Suprapubic skin (tissue), 3 donors: ENCODE results near the gene BPIFB2.

Source experiments
- CTCF ChIP-seq, 2 donors: fragments of 200-600 bp in 1 of 2; fragments of 450-650 bp in 1 of 2; sonication (generic) in 1 of 2; IDR thresholded peaks; one replicate each; pipeline ENCODE4 v1.5.1; 2016 to 2019; ENCODE audit warnings: antibody characterized with exemption in 2 of 2, mild to moderate bottlenecking in 1 of 2, moderate library complexity in 1 of 2
- POLR2AphosphoS5 ChIP-seq, 3 donors: sonication (generic); formaldehyde crosslinking; IDR thresholded peaks; one replicate each; pipeline ENCODE4 v1.6.1; 2017; ENCODE audit warnings: antibody characterized with exemption in 3 of 3

- no peak for TF ChIP-seq CTCF (IDR thresholded peaks at IDR 0.05)
- no peak for TF ChIP-seq POLR2AphosphoS5 (IDR thresholded peaks at IDR 0.05)
Observed at GRCh38 chr20:33023439-33024242, 16.1 kb downstream of the BPIFB2 start.
